Mucosa of stomach (tissue), 1 donor: Measurements from ENCODE around the gene NEMP2.
"Not testable (repeated sequence)": the region's sequence is repeated elsewhere in the genome, so short reads cannot be mapped to it uniquely, and the experiment has no call there.

Experiments
- H3K27me3 ChIP-seq: one replicate; pipeline ENCODE4 v1.7.0; 2013; ENCODE audit warnings: mild to moderate bottlenecking, low read length; ENCODE audit not compliant: control insufficient read depth, insufficient read depth
- H3K36me3 ChIP-seq: one replicate; pipeline ENCODE4 v1.7.0; 2013; ENCODE audit warnings: low read length; ENCODE audit not compliant: control insufficient read depth, insufficient read depth
- H3K4me1 ChIP-seq: one replicate; pipeline ENCODE4 v1.7.0; 2013; ENCODE audit warnings: mild to moderate bottlenecking, low read length; ENCODE audit not compliant: control insufficient read depth, insufficient read depth
- H3K4me3 ChIP-seq: one replicate; pipeline ENCODE4 v1.7.0; 2013; ENCODE audit warnings: low read length
- H3K9ac ChIP-seq: one replicate; pipeline ENCODE4 v1.7.0; 2013; ENCODE audit warnings: mild to moderate bottlenecking, low read length, moderate library complexity
- H3K9me3 ChIP-seq: one replicate; pipeline ENCODE4 v1.7.0; 2013; ENCODE audit warnings: mild to moderate bottlenecking, low read length, moderate library complexity; ENCODE audit not compliant: control insufficient read depth
- donor health status: Pancreatic carcinoma.

NEMP2 gene

GRCh38 chr2:190514676-190515075 is 19.8 kb downstream of the NEMP2 start:
- Histone ChIP-seq H3K9ac (no peak overlapping the region), H3K27me3 (no peaks in the 10 kb centered on the region), H3K36me3 (no peaks in the 10 kb centered on the region), H3K4me1 (peaks cover 5% of the 10 kb centered on the region), H3K4me3 (no peak overlapping the region), H3K9me3 (no peaks in the 10 kb centered on the region)

GRCh38 chr2:190513877-190514276 is 20.6 kb downstream of the NEMP2 start:
- peaks cover 10% of the 10 kb centered on the region for H3K4me1 ChIP-seq
- H3K9ac ChIP-seq = no peak overlapping the region
- H3K36me3 ChIP-seq = no peaks in the 10 kb centered on the region
- H3K9me3 ChIP-seq = no peaks in the 10 kb centered on the region
- no peak overlapping the region for H3K4me3 ChIP-seq
- no peaks in the 10 kb centered on the region for H3K27me3 ChIP-seq

DNA sequence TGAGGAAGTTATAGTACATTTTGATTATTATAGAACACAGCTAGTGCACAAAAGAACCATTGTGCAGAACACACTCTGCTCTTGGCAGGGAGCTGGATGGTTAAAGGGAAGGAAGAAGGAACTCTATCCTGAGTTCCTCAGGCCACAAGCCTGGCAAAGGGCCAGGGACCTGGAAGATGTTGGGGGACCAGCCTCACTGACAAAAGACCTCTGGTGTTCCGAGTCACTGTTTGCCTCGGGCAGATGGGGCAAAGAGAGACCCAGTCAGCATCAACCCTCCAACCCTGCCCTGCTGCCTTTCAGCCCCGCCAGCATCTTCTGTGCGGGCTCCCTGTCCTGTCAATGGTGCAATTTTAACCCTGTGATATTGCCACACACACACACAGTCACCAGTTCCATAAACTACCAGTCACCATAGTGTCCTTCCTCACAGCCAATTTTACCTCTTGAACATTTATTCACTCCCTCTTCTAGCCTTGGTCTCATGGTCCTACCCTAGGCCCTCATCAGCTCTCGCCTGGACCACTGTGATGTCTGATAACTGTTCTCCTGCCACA is 21.9 kb downstream of the NEMP2 start:
- Histone ChIP-seq H3K4me3 (no peak overlapping the region), H3K27me3 (no peaks in the 10 kb centered on the region), H3K9ac (no peak overlapping the region), H3K9me3 (no peaks in the 10 kb centered on the region), H3K4me1 (peaks cover 12% of the 10 kb centered on the region), H3K36me3 (no peaks in the 10 kb centered on the region)

DNA sequence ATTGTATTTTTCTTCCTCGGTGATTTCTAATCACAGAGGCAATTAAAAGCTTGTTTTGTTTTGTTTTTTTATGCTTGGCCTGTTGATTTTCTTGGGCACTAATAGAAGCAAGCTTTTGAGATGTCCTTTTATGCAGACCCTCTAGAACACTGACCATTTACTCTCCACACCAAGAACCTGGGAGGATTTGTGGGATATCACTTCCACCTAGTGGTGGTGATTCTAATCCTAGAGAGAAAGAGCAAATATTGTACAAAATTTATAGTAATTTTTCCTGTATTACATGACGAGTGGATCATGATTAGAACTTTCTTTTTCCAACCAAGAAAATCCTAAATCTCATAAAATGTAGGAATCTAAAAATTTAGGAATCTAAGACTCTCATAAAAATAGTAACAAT is 23.4 kb downstream of the NEMP2 start:
- no peaks in the 10 kb centered on the region for H3K9me3 ChIP-seq
- no peak overlapping the region for H3K9ac ChIP-seq
- H3K36me3 ChIP-seq = no peaks in the 10 kb centered on the region
- peaks cover 13% of the 10 kb centered on the region for H3K4me1 ChIP-seq
- no peaks in the 10 kb centered on the region for H3K27me3 ChIP-seq
- H3K4me3 ChIP-seq = no peak overlapping the region

- H3K36me3 ChIP-seq, H3K9ac ChIP-seq, H3K4me3 ChIP-seq, H3K9me3 ChIP-seq, H3K27me3 ChIP-seq: not testable (repeated sequence)
- H3K4me1 ChIP-seq = peaks cover 17% of the 10 kb centered on the region
Observed at GRCh38 chr2:190509895-190510294, 24.6 kb downstream of the NEMP2 start.

DNA sequence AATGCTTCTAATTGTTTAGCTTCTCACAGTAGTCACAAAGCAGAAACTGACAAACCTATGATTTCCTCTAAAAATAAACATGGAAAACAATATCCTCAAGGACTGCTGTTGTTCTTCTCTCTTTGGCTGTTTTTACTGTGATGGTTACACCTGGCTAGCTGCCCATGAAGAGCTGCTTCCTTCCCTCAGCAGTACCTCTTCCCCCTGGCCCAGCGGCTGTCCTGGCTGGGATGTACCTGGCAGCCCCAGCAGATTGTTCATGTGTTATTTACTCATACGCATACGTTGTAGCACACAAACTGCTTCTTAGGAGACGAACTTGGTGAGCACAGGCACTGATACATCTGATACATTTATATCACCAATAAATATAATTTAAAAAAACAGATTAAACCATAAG is 27.4 kb downstream of the NEMP2 start:
- Histone ChIP-seq H3K27me3 (no peaks in the 10 kb centered on the region), H3K9me3 (no peaks in the 10 kb centered on the region), H3K9ac (no peak overlapping the region), H3K36me3 (no peaks in the 10 kb centered on the region), H3K4me1 (peaks cover 31% of the 10 kb centered on the region), H3K4me3 (no peak overlapping the region)

DNA sequence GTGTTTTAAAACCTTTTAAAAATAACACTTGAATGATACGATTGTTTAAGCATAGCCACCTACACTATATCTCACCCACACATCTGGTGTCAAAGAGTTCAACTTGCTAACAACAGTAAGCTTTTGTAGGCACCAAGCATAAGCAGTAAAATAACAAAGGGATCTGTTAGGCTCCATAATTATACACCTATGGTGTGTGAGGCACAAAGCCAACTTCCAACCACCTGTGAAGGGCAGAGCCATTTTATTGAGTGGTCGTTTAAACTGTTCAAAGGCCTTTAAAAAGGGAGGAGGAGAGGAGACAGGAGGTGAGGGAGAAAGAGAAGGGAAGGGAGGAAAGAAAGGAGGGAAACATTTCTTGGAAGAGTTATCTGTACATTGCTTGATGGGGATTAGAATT is 27.9 kb downstream of the NEMP2 start:
- Histone ChIP-seq H3K36me3 (no peaks in the 10 kb centered on the region), H3K9ac (no peak overlapping the region), H3K4me3 (no peak overlapping the region), H3K9me3 (no peaks in the 10 kb centered on the region), H3K27me3 (no peaks in the 10 kb centered on the region), H3K4me1 (peaks cover 36% of the 10 kb centered on the region)

GRCh38 chr2:190505696-190506095 is 28.8 kb downstream of the NEMP2 start:
- Histone ChIP-seq H3K36me3 (no peaks in the 10 kb centered on the region), H3K4me1 (peaks cover 44% of the 10 kb centered on the region), H3K9ac (no peak overlapping the region)

GRCh38 chr2:190504912-190505311 is 29.6 kb downstream of the NEMP2 start:
- no peaks in the 10 kb centered on the region for H3K27me3 ChIP-seq
- no peak overlapping the region for H3K9ac ChIP-seq
- no peaks in the 10 kb centered on the region for H3K36me3 ChIP-seq
- no peak overlapping the region for H3K4me3 ChIP-seq
- peaks cover 45% of the 10 kb centered on the region for H3K4me1 ChIP-seq
- H3K9me3 ChIP-seq = no peaks in the 10 kb centered on the region

More at GRCh38 chr2:190505696-190506095, 28.8 kb downstream of the NEMP2 start:
- no peaks in the 10 kb centered on the region for H3K9me3 ChIP-seq
- no peak overlapping the region for H3K4me3 ChIP-seq
- no peaks in the 10 kb centered on the region for H3K27me3 ChIP-seq

DNA sequence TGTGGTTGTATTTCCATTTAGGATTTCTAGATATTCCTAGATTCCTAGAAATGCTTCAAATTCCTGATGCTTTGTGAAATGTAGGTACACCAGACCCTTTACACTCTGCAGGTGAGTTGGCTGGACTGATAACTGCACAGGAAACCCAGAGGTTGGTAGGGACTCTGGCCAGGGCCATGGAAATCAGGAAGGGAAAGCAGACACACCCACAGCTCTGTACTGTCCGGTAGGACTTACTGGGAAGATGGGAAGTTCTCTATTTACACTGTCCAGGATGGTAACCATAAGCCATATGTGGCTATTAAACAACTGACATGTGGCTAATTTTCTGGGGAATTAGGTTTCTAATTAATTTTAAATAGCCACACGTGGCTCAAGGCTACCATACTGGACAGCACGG is 31.4 kb downstream of the NEMP2 start:
- Histone ChIP-seq H3K36me3 (no peaks in the 10 kb centered on the region), H3K4me3 (no peak overlapping the region), H3K4me1 (peaks cover 43% of the 10 kb centered on the region)

GRCh38 chr2:190501702-190502407 is 32.7 kb downstream of the NEMP2 start:
- Histone ChIP-seq H3K9ac (no peak overlapping the region), H3K4me1 (peaks cover 48% of the 10 kb centered on the region), H3K36me3 (no peaks in the 10 kb centered on the region), H3K4me3 (no peak overlapping the region), H3K27me3 (no peaks in the 10 kb centered on the region), H3K9me3 (no peaks in the 10 kb centered on the region)

More for the DNA sequence above, 31.4 kb downstream of the NEMP2 start:
- no peak overlapping the region for H3K9ac ChIP-seq
- no peaks in the 10 kb centered on the region for H3K27me3 ChIP-seq
- no peaks in the 10 kb centered on the region for H3K9me3 ChIP-seq

GRCh38 chr2:190501231-190501630 is 33.3 kb downstream of the NEMP2 start:
- Histone ChIP-seq H3K36me3 (no peaks in the 10 kb centered on the region), H3K9ac (no peak overlapping the region)

More at GRCh38 chr2:190501231-190501630, 33.3 kb downstream of the NEMP2 start:
- Histone ChIP-seq H3K4me3 (no peak overlapping the region), H3K4me1 (peaks cover 48% of the 10 kb centered on the region), H3K27me3 (no peaks in the 10 kb centered on the region), H3K9me3 (no peaks in the 10 kb centered on the region)
